HG03342 (cell line): ENCODE data around the gene B4GALT1.

ENCODE experiments used
- ATAC-seq: cut with Tn5 transposase; IDR thresholded peaks from one replicate; pipeline ENCODE4 v1.9.1; 2021; ENCODE audit warnings: mild to moderate bottlenecking, moderate library complexity; ENCODE audit not compliant: unreplicated experiment

The B4GALT1 gene

GRCh38 chr9:33142535-33142934 lies 24.6 kb downstream of the B4GALT1 start:
- ATAC-seq: no peak

GRCh38 chr9:33140401-33141360 lies 26.5 kb downstream of the B4GALT1 start:
- no peak for ATAC-seq

GRCh38 chr9:33139421-33140228 lies 27.5 kb downstream of the B4GALT1 start:
- no peak for ATAC-seq

DNA sequence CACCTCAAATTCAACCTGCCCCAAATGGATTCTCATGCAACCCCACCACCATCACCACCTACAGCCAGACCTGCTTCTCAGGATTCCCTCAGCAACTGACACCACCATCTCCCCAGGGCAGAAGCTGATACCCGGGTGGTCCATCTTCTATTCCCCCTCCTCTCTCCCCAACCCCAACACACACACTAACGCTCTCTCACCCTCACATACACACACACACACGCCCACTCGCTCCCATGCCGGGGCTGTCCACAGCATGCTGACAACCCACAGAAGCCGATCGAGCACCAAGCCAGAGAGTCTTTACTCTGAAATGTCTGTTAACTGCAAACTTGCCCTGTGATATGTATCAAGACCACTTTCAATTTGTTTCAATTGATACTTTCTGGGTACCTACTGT lies 28.4 kb downstream of the B4GALT1 start:
- no peak for ATAC-seq

DNA sequence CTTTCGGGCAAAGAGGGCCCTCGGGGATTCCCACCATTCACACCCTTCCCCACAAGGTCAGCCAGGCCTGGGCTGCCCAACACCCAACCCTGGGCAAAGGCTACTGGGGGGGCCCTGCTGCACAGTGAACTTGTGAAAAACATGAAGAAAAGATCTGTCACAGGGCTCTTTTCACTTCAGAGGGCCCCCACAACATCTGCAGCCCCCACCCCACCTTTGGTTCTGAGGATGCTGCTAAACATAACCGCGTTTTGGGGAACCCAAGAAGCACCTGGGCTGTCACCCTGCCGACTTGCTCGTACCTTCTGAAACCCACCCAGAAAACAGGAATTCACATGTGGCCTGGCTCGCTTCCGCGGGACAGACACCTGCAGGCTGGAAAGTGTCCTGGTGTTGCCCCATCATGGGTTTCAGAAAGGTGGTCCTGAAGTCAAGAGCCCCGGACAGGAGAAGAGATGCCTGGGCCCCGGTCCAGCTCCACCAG lies 29.3 kb downstream of the B4GALT1 start:
- ATAC-seq: no peak

DNA sequence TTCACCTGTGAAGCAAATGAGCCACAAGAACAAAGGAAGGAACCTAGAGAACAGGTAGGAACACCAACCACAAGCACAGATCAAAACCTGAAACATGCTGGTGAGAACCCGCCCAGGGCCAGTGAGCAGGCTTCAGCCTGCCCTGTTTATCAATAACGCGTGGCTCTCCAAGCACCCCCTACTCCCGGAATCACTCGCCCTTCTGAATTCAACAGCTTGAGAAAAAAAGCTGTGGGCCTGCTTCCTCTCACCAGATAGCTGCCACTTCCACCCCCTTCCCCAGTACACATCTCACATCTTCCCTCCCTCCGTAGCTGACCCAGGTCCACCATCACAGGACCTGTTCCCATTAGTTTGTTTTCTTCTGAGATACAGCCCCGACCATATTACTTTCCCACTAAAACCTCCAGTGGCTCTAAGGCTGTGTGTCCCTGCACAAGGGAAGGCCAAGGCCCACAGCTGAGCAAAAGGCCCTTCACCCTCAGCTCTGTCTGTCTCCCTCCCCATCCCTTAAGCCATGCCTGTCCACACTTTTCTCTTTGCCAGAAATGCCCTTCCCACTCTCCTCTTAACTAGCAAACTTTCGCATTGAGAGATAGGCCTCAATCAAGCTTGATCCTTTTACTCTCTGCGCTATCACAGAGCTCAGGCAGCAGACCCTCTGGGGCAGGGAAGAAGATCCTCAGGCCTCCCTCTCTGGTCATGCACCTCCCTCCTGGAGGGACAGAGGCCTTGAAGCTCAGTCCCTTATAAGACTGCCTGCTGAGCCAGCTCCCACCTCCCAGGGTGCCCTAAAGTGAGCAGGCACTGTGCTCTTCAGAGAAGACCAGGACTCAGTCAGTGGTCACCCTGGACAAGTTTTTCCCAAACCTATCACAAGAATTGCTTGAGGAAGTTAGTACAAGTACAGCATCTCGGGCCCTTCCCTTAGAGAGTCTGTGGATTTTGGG lies 30.1 kb downstream of the B4GALT1 start:
- no peak for ATAC-seq

- no peak for ATAC-seq
Observed at GRCh38 chr9:33135470-33135958, 31.6 kb downstream of the B4GALT1 start.

DNA sequence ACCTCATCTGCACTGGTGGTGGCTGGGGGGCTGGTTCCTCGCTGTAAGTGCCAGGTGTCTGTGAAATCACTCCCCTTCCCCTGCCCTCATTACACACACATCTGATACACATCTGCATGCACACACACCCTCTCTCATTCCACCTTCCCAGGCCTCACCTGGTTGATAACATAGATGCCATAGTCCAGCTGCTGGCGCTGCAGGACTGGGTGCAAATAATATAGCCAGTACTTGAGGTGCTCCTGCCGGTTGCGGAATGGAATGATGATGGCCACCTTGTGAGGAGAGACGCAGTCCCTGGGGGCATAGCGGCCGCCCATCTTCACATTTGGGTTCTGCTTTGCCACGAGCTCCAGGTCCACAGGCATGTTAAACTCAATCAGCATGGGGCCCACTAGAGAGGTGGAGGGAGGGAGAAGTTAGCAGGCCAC lies 32.1 kb downstream of the B4GALT1 start:
- no peak for ATAC-seq

- ATAC-seq: no peak
Observed at GRCh38 chr9:33133186-33133585, 34.0 kb downstream of the B4GALT1 start.

GRCh38 chr9:33131790-33132772 lies 35.1 kb downstream of the B4GALT1 start:
- no peak for ATAC-seq

GRCh38 chr9:33130961-33131789 lies 36.0 kb downstream of the B4GALT1 start:
- peak; percentile 1 for ATAC-seq

GRCh38 chr9:33129886-33130881 lies 37.0 kb downstream of the B4GALT1 start:
- ATAC-seq: peak; percentile 77

DNA sequence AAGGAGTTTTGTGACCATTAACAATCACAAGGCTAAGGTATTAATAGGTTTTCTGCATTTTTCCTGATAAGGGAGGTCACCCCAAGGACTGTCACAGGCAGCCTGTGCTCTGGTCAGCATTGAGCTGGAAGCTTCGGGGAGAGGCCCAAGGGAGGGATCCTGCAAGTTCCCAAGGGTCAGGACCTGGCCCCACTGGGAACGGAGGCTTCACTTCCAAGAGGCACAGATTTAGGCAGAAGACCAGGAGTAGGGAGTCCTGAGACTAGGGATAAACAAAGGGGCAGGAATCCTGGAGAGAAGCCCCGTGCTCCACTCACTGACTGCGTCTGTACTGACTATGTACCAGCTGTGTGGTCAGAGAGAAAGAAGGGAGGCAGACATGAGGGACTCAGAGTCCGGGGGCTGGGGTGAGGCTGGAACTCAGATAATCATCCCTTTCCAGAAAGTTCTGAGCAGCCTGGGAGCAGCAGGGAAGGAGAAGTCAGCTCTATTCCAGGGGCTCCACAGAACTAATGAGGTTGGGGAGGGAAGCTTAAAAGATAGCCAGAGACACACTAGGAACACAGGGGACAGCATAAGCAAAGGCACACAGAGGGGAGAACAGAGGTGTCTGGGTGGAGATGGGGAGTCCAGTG lies 37.8 kb downstream of the B4GALT1 start:
- ATAC-seq: no peak

GRCh38 chr9:33128570-33128969 lies 38.6 kb downstream of the B4GALT1 start:
- no peak for ATAC-seq

DNA sequence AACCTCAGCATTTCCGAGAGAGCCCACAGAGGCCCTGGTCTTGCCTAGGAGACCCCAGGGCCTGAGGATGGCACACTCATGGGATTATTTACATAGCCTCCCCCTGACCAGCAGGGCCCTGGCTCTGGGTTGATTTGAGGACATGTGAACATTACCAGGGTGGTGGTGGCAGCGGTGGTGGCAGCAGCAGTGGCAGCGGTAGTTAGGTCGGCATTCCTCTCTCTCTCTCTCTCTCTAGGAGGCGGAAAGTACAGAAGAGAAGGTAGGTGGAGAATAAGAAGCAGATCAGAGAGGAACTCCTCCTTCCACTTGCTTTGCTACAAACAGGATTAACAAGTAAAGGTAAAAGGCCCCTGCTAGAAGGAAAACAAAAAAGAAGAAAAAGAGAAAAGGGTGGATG lies 39.3 kb downstream of the B4GALT1 start:
- ATAC-seq: no peak
